ENCODE data around the gene RIOX2. TPM values are rescaled to one million over a fixed set of nuclear protein-coding genes. Genes with fewer than 3 reads are reported as not detected.

Gene RIOX2
- total RNA-seq, 1 experiment from 2014 or later, result 43.1 TPM

DNA sequence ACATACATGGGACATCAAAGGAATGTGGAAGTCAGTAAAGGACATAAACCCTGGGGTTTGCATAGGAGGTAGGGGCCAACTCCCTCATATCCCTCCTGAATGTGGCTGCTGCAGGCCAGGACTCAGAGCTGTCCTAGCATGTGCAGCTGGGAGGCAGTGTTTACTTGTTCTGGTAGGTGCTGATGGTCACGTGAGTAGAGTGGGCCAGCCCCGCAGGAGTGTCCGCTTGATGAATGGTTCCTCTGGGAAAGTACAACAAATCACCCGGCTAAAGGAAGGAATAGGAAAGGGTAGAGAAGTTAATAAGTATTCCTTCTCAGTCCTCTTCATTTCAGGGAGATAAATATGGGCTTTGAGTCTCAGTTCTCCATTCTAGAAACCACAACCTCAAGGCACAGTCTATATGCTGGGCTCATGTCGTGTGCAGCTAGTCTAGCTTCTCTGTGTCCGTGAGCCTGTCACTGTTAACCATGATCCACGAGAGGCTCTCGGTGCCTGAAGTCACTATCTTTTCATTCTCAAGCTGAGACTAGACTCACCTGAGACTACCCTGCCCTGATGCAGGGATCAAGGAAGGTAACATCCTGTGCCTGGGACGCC lies 17.9 kb downstream of the RIOX2 start:
- no peak for DNase-seq (ENCODE audit: low read depth)

- no peak for DNase-seq (ENCODE audit: low read depth)
Measured at GRCh38 chr3:97952872-97953271, 19.4 kb downstream of the RIOX2 start.

- DNase-seq (ENCODE audit: low read depth), result no peak
Measured at GRCh38 chr3:97952280-97952679, 20.0 kb downstream of the RIOX2 start.

GRCh38 chr3:97950360-97950759 lies 21.9 kb downstream of the RIOX2 start:
- no peak for DNase-seq (ENCODE audit: low read depth)

DNA sequence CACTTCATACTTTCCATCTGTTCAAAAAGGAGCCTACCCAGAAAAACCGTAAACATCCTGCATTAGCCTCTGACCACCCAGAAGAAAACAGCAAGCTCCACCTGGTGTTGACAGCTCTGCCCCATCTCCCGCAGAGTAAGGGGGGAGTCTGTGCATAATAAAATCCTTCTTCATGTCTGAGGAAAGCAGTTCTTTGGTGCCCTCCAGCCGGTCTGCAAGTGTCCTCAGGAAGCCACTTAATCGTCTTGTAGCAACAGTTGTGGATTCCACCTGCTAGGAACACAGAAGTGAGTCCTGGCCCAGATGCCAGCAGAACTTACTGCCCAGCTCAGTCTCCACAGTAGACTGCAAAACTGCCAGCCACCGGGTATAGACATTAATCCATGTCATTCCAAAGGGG lies 22.5 kb downstream of the RIOX2 start:
- no peak for DNase-seq (ENCODE audit: low read depth)

DNA sequence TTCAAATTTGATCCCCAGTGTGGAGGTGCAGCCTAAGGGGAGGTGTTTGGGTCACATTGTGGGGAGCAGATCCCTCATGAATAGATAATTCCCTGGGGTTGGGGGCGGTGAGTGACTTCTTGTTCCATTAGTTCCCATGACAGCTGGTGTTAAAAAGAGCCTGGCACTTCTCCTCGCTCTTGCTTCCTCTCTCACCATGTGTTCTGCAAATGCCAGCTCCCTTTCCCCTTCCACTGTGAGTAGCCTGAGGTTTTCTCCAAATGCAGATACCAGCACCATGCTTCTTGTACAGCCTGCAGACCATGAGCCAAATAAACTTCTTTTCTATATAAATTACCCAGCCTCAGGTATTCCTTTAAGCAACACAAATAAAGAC lies 23.1 kb downstream of the RIOX2 start:
- DNase-seq (ENCODE audit: low read depth), result no peak

DNA sequence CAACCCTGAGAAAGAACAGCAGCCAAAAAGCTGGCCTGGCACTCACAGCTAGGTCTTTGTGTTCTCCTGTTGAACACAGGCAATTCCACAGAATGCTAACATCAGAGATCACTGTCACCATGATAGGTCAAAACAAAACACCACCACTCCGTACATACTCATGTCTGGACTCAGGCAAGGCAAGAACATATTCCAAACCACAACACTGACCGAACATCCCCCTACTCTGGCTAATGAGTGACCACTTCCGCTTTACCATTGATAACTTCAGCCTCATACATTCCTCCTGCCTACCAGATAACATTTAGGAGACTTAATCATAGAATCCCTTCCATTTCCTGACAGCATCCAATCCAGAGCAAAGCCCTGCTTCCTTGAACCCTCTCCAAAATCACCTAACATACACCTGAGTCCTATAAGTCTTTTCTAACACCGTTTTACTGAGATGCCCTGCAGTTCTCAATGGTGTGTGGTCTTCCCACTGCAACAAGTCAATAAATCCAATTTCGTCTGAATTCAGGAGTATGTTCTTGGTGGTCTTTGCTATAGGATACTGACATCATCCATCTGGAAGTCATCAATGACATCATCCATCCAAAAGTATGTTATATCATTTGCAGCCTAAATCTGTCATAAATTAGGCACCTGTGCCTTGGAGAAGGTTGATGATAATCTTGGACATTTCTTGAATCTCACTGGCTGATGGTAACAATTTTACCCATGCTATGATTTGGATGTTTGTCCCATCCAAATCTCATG lies 23.7 kb downstream of the RIOX2 start:
- DNase-seq (ENCODE audit: low read depth), result no peak

DNA sequence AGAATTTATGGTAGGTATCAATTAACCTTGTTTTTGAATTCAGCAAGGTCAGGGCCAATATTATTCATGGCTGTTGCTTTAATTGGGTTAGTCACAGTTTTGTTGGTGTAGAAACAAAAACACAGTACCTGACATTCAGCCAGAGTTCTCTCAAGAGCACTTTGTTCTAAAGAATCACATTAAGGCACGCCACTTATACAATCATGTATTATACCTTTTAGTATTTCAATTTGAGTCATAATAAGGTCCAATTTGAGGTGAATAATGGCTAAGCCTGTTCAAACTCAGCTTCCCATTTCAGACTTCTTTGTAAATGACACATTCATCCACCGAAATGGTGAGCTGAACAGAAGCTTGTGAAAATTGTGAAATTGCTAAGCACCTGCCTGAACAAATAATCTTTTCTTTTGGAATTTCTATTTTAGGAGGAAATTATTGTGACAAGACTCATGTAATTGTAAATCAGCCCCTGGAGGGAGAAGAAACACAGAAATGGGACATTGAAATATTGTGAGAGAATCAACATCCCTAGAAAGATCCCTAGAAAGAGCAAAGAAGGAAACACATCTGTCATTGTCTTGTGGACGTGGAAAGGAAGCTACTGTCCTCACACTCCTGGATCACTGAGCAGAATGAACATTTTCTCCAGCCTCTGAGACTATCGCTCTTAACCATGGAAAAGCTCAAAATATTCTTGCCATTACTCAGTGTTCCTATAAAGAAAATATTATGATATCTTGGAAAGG lies 29.3 kb downstream of the RIOX2 start:
- no peak for DNase-seq (ENCODE audit: low read depth)

DNA sequence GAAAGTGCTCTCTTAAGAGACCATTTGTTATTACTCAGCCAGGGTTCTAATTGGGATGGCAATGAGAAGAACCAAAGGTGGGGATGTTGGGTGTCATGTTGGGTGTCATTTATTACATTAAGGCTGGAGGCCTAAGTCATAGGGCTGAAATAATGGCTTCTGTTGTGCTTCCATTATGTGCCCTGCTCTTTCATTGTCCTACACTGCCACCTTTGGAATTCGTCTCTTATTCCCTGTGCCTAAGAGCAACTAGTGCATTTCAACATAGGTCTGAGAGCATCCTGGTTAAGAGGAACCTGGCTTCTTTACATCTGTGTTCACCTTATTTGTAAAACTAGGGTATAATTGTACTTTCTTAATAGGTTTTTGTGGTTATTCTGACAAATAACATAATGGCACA lies 32.2 kb downstream of the RIOX2 start:
- no peak for DNase-seq (ENCODE audit: low read depth)

GRCh38 chr3:97939401-97939800 lies 32.8 kb downstream of the RIOX2 start:
- DNase-seq (ENCODE audit: low read depth), result no peak

DNA sequence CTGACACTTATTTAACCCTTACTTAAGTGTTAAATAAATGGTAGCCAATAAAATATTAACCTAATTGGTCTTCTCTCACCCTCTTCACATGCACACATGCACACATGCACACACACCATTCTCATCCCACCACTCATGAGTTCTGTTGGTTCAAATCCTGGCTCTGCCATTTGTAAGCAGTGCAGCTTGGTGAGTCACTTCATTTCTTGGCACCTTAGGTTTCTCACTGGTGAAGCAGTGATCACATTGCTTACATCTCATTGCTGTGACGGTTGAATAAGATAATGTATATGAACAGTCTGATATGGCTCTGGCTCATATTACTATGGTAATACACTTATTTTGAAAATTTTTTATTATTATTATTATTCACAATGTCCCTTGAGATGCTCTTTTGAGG lies 33.8 kb downstream of the RIOX2 start:
- DNase-seq (ENCODE audit: low read depth), result no peak

- no peak for DNase-seq (ENCODE audit: low read depth)
Measured at GRCh38 chr3:97937205-97937604, 35.0 kb downstream of the RIOX2 start.

- peak; percentile 3 for DNase-seq (ENCODE audit: low read depth)
Measured at GRCh38 chr3:97935842-97936241, 36.4 kb downstream of the RIOX2 start.

- no peak for DNase-seq (ENCODE audit: low read depth)
Measured at GRCh38 chr3:97934980-97935695, 37.1 kb downstream of the RIOX2 start.

DNA sequence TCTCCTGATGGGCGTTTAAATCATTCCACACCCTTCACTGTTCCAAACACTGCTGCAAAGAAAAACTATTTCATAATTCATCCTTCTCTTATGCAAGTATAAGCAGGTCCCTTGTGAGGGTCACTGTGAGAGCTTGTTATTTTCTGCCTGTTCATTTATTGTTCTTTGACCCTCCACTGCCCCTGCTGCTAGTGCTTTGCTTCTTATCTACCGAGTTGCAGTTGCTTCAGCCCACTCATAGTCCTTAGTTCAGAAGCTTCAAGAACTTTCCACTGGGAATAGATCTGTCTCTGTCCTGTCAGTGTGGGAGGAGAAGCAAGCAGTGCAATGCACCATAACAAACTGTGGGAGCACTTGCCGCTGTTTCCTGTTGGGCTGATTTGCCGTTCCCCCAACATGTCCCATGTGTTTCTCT lies 39.8 kb downstream of the RIOX2 start:
- no peak for DNase-seq (ENCODE audit: low read depth)

- no peak for DNase-seq (ENCODE audit: low read depth)
Measured at GRCh38 chr3:97931218-97931617, 41.0 kb downstream of the RIOX2 start.

DNA sequence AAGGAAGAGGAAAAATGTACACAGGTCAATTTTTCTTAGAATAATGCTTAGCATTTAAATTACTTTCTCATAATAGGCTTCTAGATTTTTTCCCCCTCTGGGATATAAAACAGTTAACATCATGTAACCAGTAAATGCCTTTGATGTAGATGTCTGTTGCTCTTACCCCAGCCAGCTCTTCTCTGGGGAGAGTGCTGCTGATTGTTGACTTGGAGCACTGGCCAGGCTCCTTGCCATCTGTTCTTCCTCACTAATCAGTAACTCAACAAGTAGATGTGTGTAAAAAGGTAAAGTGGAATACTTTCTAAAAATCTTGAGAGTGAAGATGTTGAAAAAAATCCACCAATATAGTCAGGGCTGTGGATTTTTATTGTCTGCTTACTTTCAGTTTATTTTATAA lies 42.2 kb downstream of the RIOX2 start:
- no peak for DNase-seq (ENCODE audit: low read depth)

- no peak for DNase-seq (ENCODE audit: low read depth)
Measured at GRCh38 chr3:97928986-97929385, 43.2 kb downstream of the RIOX2 start.

- DNase-seq (ENCODE audit: low read depth), result no peak
Measured at GRCh38 chr3:97927704-97928103, 44.5 kb downstream of the RIOX2 start.

GRCh38 chr3:97917813-97918536 lies 54.3 kb downstream of the RIOX2 start:
- no peak for DNase-seq (ENCODE audit: low read depth)

DNA sequence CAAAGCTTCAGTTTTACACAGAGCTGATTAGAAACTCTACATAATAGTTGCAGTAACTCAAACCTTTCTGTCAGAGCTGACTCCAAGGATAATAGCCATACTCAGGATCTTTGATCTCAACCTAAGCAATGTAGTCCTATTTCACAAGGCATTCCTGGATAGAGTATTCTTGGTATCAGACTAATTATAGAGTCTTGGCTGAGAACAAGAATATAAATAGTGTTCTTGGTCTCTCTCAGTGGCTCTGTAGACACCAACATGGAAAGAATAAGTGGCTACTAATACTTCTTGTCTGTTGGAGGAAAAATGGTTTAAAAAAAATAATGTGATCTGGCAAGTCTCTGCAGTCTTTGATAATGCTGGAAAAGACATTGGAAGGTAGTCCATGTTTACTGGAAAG lies 55.7 kb downstream of the RIOX2 start:
- no peak for DNase-seq (ENCODE audit: low read depth)

Measured in HT1080 (cell line).